ENCODE measurements around the gene TBL1X. TPM values are rescaled to one million over a fixed set of nuclear protein-coding genes. Genes with fewer than 3 reads are reported as not detected.

The TBL1X gene
- total RNA-seq, 1 experiment from 2014 or later: 14.6 TPM

DNA sequence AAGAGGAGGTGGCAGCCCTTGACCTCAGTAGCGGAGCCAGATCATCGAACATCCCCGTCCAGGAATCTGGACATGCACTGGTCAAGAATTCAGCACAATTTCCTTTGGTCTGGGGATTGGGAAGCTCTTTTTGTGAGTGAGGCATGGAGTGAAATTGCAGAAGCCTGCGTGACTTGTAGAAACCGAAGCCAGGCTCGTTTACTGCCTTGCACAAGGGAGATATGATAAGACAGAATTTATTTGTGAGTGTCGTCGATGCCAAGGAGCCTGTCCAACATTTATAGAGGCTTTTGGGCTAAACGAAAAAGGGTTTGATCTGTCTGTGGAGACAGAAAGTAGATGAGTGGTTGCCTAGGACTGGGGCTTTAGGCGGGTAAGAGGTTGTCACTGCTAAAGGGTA is 50.6 kb downstream of the TBL1X start:
- Histone ChIP-seq H3K36me3 (ENCODE audit: control insufficient read depth, insufficient read depth, low read length) (no peaks in the 10 kb centered on the region), H3K27ac (ENCODE audit: low read length) (no peak overlapping the region), H3K9me3 (ENCODE audit: control insufficient read depth, insufficient read depth, low read depth, low read length) (no peaks in the 10 kb centered on the region), H3K4me1 (ENCODE audit: control insufficient read depth, insufficient read depth, low read length) (no peaks in the 10 kb centered on the region), H3K27me3 (ENCODE audit: control insufficient read depth, insufficient read depth, low read length) (no peaks in the 10 kb centered on the region), H3K4me3 (ENCODE audit: low read depth in 2 of 2, low read length in 2 of 2) (no peak overlapping the region)
- DNase-seq (ENCODE audit: low read depth, low spot score) (no peak), ATAC-seq (no peak)
- CTCF ChIA-PET: no interaction called here
- POLR2A ChIA-PET: no interaction called here
- BruUV-seq (replicated peaks): no TSS peak
- TF ChIP-seq POLR2AphosphoS5 (IDR thresholded peaks at IDR 0.05; ENCODE audit: low read depth, low read length) (no peak), TCF7L2 (IDR thresholded peaks at IDR 0.05; ENCODE audit: low read depth, low read length) (no peak), SIN3A (IDR thresholded peaks at IDR 0.05; ENCODE audit: borderline replicate concordance, insufficient read depth, low read depth, low read length) (no peak)
- TF ChIP-seq, protein P1, sequence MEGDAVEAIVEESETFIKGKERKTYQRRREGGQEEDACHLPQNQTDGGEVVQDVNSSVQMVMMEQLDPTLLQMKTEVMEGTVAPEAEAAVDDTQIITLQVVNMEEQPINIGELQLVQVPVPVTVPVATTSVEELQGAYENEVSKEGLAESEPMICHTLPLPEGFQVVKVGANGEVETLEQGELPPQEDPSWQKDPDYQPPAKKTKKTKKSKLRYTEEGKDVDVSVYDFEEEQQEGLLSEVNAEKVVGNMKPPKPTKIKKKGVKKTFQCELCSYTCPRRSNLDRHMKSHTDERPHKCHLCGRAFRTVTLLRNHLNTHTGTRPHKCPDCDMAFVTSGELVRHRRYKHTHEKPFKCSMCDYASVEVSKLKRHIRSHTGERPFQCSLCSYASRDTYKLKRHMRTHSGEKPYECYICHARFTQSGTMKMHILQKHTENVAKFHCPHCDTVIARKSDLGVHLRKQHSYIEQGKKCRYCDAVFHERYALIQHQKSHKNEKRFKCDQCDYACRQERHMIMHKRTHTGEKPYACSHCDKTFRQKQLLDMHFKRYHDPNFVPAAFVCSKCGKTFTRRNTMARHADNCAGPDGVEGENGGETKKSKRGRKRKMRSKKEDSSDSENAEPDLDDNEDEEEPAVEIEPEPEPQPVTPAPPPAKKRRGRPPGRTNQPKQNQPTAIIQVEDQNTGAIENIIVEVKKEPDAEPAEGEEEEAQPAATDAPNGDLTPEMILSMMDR (IDR thresholded peaks at IDR 0.05): no peak
- TF ChIP-seq, protein P2, sequence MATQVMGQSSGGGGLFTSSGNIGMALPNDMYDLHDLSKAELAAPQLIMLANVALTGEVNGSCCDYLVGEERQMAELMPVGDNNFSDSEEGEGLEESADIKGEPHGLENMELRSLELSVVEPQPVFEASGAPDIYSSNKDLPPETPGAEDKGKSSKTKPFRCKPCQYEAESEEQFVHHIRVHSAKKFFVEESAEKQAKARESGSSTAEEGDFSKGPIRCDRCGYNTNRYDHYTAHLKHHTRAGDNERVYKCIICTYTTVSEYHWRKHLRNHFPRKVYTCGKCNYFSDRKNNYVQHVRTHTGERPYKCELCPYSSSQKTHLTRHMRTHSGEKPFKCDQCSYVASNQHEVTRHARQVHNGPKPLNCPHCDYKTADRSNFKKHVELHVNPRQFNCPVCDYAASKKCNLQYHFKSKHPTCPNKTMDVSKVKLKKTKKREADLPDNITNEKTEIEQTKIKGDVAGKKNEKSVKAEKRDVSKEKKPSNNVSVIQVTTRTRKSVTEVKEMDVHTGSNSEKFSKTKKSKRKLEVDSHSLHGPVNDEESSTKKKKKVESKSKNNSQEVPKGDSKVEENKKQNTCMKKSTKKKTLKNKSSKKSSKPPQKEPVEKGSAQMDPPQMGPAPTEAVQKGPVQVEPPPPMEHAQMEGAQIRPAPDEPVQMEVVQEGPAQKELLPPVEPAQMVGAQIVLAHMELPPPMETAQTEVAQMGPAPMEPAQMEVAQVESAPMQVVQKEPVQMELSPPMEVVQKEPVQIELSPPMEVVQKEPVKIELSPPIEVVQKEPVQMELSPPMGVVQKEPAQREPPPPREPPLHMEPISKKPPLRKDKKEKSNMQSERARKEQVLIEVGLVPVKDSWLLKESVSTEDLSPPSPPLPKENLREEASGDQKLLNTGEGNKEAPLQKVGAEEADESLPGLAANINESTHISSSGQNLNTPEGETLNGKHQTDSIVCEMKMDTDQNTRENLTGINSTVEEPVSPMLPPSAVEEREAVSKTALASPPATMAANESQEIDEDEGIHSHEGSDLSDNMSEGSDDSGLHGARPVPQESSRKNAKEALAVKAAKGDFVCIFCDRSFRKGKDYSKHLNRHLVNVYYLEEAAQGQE (IDR thresholded peaks at IDR 0.05; ENCODE audit: insufficient read depth in 1 of 2, low read depth in 2 of 2, low read length in 1 of 2): no peak
- intact Hi-C loops (cut with micrococcal nuclease; ENCODE audit: unreplicated experiment): no loop called here
- in situ Hi-C loops (cut with HindIII; ENCODE audit: low pct_unique_long_range_greater_than_20kb, low sequenced_read_pairs): no loop called here

DNA sequence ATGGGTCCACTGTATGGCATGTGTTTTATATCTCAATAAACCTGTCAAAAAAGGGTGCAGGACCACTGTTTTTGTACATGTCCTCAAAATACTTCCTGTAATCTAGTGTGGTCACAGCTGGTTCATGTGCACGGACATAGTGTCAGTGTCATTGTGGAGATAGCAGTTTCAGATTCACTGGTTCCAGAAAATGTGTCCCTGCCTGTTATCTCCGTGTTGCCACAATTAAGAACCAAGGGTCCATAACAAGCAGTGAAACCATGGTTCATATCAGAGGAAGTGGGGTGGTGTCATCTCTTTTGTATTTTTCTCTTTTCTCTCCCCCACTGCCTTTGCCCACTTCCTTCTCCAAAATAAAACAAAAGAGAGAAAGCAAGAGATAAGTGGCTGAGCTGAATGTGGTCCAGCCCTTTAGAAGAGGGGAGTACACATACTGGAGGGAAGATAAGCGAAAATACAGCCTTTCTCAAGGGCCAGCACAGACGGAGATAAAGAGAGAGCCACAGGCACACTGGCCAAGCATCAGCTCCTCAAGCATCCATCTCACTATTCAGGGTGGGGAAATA is 51.2 kb downstream of the TBL1X start:
- in situ Hi-C loops (cut with HindIII; ENCODE audit: low pct_unique_long_range_greater_than_20kb, low sequenced_read_pairs) (no loop called here), intact Hi-C loops (cut with micrococcal nuclease; ENCODE audit: unreplicated experiment) (no loop called here)
- DNase-seq (ENCODE audit: low read depth, low spot score) (no peak), ATAC-seq (no peak)
- BruUV-seq (replicated peaks): no TSS peak
- no peak overlapping the region for H3K4me3 ChIP-seq (ENCODE audit: low read depth in 2 of 2, low read length in 2 of 2)
- TF ChIP-seq POLR2AphosphoS5 (IDR thresholded peaks at IDR 0.05; ENCODE audit: low read depth, low read length) (no peak), TCF7L2 (IDR thresholded peaks at IDR 0.05; ENCODE audit: low read depth, low read length) (no peak), SIN3A (IDR thresholded peaks at IDR 0.05; ENCODE audit: borderline replicate concordance, insufficient read depth, low read depth, low read length) (no peak)
- TF ChIP-seq, protein P1 (IDR thresholded peaks at IDR 0.05): no peak
- TF ChIP-seq, protein P2 (IDR thresholded peaks at IDR 0.05; ENCODE audit: insufficient read depth in 1 of 2, low read depth in 2 of 2, low read length in 1 of 2): no peak
- no peak overlapping the region for H3K27ac ChIP-seq (ENCODE audit: low read length)
- ChIA-PET CTCF (no interaction called here), POLR2A (no interaction called here)
- H3K36me3 ChIP-seq (ENCODE audit: control insufficient read depth, insufficient read depth, low read length): no peaks in the 10 kb centered on the region
- no peaks in the 10 kb centered on the region for H3K4me1 ChIP-seq (ENCODE audit: control insufficient read depth, insufficient read depth, low read length)
- no peaks in the 10 kb centered on the region for H3K27me3 ChIP-seq (ENCODE audit: control insufficient read depth, insufficient read depth, low read length)
- H3K9me3 ChIP-seq (ENCODE audit: control insufficient read depth, insufficient read depth, low read depth, low read length): no peaks in the 10 kb centered on the region
